ENCODE results near the gene TGFA. TPM values are rescaled to one million over a fixed set of nuclear protein-coding genes. Genes with fewer than 3 reads are reported as not detected.

The TGFA gene
- total and polyA plus RNA-seq, 10 of the 15 experiments (the other 5 are each of a cell fraction or from before 2014, with no cell fraction given): 0.03 to 0.23 TPM; not detected in 8

DNA sequence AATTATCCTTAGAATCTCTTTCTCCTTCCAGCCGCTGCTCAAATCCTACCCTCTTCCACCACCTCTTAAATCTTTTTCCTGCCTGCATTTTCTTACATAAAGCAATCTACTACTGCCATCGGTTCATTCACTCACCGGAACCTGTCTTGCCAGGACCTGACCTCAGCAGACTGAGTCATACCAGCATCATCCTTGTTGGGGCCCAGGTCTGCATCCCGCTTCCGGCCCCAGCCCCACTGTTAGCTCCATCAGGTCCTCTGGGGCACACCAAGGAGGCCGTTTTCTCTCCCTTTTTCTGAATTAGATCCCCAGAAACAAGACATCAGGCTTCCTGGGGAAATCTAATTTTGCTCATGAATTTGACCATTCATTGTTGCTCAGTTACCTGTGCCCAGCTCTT, 42.7 kb upstream of the TGFA start:
- no peak for DNase-seq (ENCODE audit: low read depth, low spot score)
- ChIA-PET POLR2A (no interaction called here), RAD21 (ENCODE audit: unreplicated experiment) (no interaction called here), SMC1A (ENCODE audit: uncharacterized antibody, unreplicated experiment) (no interaction called here), CTCF (no interaction called here)
- Histone ChIP-seq H3K79me2 (ENCODE audit: control insufficient read depth, insufficient read depth, low read length) (no peaks in the 10 kb centered on the region), H2AFZ (ENCODE audit: control insufficient read depth, low read depth, low read length) (no peak overlapping the region), H3K4me1 (ENCODE audit: control insufficient read depth, insufficient read depth, low read length) (no peaks in the 10 kb centered on the region), H3K36me3 (ENCODE audit: control insufficient read depth in 2 of 2, insufficient read depth in 2 of 2, low read length in 1 of 2) (no peaks in the 10 kb centered on the region), H4K20me1 (ENCODE audit: control insufficient read depth, insufficient read depth) (no peaks in the 10 kb centered on the region), H3K27me3 (replicated peaks in 1 of 2; ENCODE audit: control insufficient read depth in 2 of 2, insufficient read depth in 2 of 2, low read length in 1 of 2) (no peaks in the 10 kb centered on the region), H3K9ac (ENCODE audit: control insufficient read depth, insufficient read depth, low read length) (no peak overlapping the region), H3K4me2 (ENCODE audit: control insufficient read depth, insufficient read depth) (no peak overlapping the region), H3K4me3 (no peak overlapping the region), H3K27ac (ENCODE audit: control insufficient read depth, insufficient read depth) (no peak overlapping the region), H3K9me3 (replicated peaks; ENCODE audit: control insufficient read depth, insufficient read depth, low read length) (no peaks in the 10 kb centered on the region; the same call in 2 of the 3 replicates)
- no peak for FAIRE-seq
- TF ChIP-seq, protein P1, sequence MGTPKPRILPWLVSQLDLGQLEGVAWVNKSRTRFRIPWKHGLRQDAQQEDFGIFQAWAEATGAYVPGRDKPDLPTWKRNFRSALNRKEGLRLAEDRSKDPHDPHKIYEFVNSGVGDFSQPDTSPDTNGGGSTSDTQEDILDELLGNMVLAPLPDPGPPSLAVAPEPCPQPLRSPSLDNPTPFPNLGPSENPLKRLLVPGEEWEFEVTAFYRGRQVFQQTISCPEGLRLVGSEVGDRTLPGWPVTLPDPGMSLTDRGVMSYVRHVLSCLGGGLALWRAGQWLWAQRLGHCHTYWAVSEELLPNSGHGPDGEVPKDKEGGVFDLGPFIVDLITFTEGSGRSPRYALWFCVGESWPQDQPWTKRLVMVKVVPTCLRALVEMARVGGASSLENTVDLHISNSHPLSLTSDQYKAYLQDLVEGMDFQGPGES (IDR thresholded peaks at IDR 0.05): no peak
- TF ChIP-seq LARP7 (IDR thresholded peaks at IDR 0.05) (no peak), SP1 (IDR thresholded peaks at IDR 0.05; ENCODE audit: low read depth, low read length) (no peak), YY1 (IDR thresholded peaks at IDR 0.05; ENCODE audit: low read depth, low read length) (no peak), NR2F1 (conservative IDR thresholded peaks at IDR 0.05) (no peak), HDGF (IDR thresholded peaks at IDR 0.05) (no peak), EGR1 (IDR thresholded peaks at IDR 0.05; ENCODE audit: borderline replicate concordance in 1 of 2, low read depth in 2 of 2, low read length in 2 of 2) (no peak), TAF1 (IDR thresholded peaks at IDR 0.05; ENCODE audit: borderline replicate concordance, low read depth, low read length) (no peak), NBN (IDR thresholded peaks at IDR 0.05) (no peak), RAD51 (IDR thresholded peaks at IDR 0.05) (no peak), CHD2 (IDR thresholded peaks at IDR 0.05; ENCODE audit: borderline replicate concordance, low read depth, low read length) (no peak), ETV6 (conservative IDR thresholded peaks at IDR 0.05 in 1 of 2, IDR thresholded peaks at IDR 0.05 in 1 of 2; ENCODE audit: borderline replicate concordance in 1 of 2, low read depth in 1 of 2) (no peak)
- TF ChIP-seq, protein P2, sequence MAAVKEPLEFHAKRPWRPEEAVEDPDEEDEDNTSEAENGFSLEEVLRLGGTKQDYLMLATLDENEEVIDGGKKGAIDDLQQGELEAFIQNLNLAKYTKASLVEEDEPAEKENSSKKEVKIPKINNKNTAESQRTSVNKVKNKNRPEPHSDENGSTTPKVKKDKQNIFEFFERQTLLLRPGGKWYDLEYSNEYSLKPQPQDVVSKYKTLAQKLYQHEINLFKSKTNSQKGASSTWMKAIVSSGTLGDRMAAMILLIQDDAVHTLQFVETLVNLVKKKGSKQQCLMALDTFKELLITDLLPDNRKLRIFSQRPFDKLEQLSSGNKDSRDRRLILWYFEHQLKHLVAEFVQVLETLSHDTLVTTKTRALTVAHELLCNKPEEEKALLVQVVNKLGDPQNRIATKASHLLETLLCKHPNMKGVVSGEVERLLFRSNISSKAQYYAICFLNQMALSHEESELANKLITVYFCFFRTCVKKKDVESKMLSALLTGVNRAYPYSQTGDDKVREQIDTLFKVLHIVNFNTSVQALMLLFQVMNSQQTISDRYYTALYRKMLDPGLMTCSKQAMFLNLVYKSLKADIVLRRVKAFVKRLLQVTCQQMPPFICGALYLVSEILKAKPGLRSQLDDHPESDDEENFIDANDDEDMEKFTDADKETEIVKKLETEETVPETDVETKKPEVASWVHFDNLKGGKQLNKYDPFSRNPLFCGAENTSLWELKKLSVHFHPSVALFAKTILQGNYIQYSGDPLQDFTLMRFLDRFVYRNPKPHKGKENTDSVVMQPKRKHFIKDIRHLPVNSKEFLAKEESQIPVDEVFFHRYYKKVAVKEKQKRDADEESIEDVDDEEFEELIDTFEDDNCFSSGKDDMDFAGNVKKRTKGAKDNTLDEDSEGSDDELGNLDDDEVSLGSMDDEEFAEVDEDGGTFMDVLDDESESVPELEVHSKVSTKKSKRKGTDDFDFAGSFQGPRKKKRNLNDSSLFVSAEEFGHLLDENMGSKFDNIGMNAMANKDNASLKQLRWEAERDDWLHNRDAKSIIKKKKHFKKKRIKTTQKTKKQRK (IDR thresholded peaks at IDR 0.05; ENCODE audit: low read depth, low read length): no peak
- TF ChIP-seq, protein P3, sequence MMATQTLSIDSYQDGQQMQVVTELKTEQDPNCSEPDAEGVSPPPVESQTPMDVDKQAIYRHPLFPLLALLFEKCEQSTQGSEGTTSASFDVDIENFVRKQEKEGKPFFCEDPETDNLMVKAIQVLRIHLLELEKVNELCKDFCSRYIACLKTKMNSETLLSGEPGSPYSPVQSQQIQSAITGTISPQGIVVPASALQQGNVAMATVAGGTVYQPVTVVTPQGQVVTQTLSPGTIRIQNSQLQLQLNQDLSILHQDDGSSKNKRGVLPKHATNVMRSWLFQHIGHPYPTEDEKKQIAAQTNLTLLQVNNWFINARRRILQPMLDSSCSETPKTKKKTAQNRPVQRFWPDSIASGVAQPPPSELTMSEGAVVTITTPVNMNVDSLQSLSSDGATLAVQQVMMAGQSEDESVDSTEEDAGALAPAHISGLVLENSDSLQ (IDR thresholded peaks at IDR 0.05): no peak
- TF ChIP-seq, protein P4, sequence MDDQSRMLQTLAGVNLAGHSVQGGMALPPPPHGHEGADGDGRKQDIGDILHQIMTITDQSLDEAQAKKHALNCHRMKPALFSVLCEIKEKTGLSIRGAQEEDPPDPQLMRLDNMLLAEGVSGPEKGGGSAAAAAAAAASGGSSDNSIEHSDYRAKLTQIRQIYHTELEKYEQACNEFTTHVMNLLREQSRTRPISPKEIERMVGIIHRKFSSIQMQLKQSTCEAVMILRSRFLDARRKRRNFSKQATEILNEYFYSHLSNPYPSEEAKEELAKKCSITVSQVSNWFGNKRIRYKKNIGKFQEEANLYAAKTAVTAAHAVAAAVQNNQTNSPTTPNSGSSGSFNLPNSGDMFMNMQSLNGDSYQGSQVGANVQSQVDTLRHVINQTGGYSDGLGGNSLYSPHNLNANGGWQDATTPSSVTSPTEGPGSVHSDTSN (IDR thresholded peaks at IDR 0.05; ENCODE audit: insufficient replicate concordance, low read depth, low read length): no peak
- no peak for ATAC-seq
- no TSS peak for BruUV-seq (replicated peaks)
- WGBS (ENCODE audit: insufficient coverage, insufficient replicate concordance, low lambda C conversion rate, missing lambda C conversion rate): 48% methylated on average over 6 of the region's 6 CpGs
- in situ Hi-C loops (cut with MboI) (no loop called here), intact Hi-C loops (cut with micrococcal nuclease; ENCODE audit: unreplicated experiment) (no loop called here)
